GOT3 (cell line): ENCODE results near the gene GAB2.

Source experiments
- DNase-seq: peaks from one replicate; lab custom pipeline; 2025; ENCODE audit warnings: mixed read lengths; lab: John Stamatoyannopoulos, UW

Gene GAB2

DNA sequence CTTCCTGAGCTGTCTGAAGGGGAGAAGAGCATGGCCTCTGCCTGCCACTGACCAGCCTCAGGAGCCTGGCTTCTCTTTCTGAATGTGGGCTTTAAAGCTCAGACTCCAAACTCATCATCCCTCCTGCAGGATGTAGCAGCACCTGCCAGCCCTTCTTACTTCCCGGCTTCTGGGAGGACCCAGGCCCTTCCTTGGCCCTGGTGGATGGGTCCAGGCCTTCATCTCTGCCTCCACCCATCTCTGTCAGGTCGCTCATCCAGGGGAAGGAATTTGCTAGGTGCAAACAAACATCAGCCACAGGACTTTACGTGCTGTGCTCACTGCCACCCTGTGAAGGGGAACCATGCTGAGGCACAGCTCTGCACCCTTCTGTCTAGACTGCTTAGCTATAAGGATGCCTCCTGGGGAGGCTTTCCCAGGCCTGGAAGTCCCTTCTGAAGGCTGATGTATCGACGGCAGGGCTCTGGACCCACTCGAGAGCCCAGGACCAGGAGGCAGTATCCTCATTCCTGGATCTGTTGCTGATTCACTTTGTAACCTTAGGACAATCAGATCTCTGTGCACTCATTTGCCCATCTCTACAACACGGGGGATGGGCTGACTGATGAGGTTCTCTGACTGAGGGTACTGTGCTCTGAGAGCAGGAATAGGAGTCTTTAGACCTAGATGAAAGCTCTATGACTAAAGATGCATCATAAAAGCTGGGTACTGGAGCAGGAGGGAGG, 198.0 kb downstream of the GAB2 start:
- DNase-seq: no peak

DNA sequence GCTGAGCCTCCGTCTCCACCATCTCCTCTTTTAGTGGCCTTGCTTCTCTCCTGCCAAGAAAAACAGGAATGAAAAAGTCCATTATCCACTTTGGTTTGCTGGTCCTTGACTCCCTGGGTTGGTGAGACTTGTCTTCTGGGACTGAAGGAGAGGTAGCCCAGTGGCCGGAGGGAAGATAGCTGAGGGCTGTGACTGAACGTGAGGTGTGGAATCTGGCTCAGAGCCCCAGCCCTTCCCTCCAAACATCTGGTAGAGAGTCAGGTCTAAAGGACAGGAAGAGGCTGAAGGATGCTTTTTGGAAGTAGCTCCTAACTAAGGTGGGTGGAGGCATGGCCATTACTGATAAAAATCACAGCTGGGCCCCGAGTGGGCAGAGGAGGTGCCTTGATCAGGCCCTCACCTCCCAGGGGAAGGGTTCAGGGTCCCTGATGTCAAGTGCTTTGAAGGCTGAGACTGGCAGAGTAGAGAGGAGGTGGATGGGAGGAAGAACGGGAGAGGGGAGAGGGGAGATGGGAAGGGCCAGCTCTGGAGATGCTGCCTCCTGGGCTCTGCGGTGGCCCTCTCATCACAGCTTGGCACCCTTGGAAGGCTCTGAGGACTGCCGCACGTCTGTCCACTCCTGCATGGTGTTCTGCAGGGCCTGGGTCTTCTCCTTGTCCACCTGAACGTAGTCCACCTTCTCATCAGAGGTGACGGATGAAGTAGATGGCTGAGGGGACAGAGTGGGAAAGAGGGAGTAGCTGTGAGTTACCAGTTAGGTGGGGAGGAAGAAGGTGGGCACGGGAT, 198.7 kb downstream of the GAB2 start:
- DNase-seq: no peak

DNA sequence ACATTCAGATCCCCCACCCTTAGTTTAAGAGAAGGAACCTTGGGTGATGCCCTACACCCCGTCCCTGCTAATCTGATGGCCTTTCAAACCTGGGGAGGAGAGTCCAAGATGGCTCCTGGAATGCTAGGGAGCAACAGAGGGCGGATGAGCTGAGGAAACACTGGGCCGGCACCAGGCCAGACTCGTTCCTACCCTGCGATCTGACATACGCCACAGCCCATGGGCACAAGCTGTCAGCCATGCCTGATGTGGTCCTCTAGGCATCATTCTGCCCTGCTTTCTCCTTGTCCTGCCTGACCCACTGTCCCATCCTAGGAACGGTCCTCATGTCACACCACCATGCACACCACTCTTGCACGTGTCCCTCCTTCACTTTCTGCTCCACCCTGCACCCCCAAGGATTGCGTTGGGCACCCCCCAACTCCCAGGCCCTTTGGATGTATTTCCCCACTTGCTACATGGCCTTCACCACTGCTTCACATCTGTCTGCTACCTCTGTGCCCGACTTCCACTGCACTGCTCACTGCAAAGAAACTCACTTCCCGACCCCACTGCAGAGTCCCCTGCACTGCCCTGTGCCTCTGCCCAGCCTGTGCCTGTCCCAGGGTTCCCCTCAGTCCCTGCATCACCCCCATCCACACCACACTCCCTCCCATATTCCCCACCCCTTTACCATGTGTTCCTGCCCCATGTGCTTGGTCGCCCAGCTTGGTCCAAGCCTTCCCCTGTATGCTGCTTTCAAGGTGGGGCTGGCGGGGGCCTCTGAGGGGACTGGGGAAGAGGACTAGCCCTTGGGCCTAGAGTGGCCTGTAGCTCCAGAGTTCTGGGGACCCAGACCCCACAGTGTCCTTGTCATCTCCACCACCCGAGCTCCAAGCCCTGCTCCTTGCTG, 199.7 kb downstream of the GAB2 start:
- no peak for DNase-seq

DNA sequence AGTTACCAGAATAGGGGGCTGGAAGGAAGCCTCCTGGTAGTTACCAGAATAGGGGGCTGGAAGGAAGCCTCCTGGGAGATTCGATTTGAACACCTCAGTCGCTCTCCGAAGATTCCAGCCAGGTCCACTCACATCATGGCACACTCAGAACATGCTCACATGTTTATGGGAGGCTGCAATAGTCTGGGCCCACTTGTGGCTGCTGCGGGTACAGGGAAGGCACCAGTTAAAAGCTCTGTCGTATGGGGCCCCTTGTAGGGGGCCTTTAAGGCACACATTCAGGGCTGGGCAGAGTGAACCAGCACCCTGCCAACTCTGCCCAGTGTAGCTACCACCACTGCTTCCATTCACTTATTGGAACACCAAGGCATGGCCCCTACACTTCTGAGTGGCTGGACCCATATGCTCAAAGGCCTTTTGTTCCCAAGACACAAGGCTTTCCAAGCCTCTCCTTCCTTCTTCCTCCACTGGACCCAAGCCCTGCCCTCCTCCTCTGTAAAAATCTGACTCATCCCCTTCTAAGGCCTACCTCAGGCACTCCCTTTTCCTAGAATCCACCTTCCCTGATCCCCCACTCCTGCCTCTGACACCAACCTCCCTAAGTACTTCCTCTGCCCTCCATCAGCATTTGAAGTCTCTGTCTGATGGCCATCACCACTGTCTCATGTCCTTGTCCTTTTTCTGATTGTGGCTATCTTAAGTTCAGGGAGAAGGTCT, 200.9 kb downstream of the GAB2 start:
- DNase-seq: no peak

DNA sequence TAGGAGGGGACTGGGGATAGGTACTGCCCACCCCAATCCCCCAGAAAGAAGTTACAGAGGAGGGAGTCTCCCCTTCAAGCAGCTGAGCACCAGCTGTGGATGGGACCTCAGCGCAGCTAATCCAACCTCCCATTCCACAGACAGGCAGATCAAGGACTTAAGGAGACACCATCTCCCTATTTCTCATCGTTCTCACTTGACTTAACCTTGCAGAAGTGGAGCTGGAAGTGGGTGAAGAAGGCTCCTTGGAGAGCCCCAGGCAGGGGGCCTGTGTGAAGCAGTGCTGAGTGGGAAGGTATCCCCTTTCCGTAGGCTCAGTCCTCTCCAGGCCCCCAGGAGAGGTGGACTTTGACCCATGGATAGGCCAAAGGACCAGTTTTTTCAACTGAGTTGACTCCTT, 201.6 kb downstream of the GAB2 start:
- no peak for DNase-seq

DNA sequence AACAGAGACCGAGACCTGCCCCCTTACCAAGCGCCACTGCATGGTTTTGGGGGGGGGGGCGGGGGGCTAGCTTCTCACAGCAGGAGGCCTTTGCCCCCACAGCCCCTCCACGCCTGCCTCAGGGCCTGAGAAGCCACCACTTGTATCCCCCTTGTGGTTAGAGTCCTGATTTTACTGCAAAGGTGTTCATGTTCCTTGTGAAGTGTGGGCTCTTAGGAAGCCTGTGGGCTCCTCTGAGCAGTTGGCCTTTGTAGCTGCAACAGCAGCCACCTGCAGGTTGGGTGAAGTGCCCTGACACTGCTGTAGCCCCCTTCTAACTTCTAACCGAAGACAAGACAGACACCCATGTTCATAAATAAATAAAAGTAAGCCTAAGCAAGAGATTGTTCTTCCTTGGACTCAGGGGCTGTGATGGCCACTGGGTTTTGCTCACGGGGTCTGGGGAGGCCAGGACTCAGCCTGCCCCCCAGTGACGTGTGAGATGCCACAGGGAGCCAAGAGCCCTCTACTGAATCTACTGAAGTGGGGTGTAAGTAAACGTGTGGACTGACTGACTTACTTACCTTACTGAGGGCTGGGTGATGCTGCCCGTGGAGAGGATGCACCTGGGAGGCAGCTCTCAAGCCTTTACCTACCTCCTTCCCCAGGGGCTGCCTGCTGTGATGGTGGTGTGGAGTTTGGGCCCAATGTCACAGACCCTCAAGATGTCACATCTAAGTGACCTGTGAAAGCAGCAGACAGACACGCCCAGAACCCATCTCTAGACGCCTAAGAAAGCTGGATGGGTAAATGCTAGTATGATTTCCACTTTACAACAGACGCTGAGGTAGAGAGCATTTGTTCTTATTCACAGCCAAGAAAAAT, 203.1 kb downstream of the GAB2 start:
- no peak for DNase-seq

DNA sequence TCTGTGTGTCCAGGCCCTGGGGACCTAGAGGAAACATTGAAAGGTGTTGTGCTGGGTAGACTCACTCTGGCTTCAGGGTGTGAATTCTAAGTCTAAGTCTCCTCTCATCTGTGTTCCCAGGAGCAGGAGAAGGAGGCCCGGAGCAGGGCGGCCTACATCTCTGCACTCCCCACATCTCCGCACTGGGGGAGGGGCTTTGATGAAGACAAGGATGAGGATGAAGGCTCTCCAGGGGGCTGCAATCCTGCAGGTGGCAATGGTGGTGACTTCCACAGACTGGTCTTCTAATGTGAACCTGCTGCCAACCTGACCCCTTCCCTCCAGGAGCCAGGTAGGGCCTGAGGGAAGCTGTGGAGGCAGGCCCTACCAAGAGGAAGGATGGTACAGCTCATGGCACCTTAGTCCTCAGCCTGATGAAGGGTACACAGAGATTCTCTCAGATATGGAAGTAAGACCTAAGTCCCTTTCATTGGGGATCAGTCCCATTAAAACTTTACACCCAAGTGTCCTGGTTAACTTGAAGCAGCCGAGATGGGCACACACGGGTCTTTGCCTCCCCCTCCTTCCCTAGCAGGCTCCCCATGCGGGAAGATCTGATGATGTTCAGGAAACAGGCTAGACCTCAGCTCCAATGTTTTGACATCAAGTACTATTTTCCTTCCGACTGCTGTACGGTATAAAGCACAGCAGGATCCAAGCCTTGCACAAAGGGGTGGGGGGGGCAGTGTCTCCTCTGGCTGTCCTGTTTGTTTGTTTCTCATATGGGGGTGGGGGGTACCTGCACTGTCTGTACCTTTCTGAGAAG, 203.9 kb downstream of the GAB2 start:
- DNase-seq: no peak

DNA sequence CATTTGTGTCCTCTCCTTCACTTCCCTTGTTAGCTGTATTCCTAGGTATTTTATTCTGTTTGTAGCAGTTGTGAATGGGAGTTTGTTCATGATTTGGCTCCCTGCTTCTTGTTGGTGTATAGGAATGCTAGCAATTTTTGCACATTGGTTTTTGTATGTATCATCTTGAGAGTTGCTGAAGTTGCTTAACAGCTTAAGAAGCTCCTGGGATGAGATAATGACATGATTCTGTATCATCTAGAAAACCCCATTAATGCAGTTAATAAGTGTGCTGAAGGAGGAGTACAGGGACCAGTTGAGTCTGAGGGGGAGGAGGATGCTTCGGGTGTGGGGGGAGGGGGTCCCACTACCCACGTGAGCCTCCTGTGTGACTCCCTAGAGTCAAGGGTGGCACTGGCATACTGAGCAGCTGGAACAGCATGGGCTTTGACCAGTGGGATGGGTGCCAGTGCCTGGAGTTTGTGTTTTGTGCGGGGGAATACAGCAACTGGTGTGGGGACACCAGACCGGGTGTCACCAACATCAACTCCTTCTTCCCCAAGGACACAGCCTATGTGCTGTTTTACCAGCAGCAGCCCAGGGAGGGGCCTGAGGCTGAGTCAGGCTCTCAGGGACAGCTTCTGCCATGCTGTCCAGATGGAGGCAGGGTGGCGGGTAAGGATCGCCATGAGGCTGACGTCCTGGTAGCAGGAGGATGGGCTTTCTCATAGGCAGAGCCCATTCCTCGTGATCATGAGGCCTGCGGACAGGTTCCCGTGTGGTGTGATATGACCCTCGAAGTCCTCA, 204.8 kb downstream of the GAB2 start:
- DNase-seq: no peak

DNA sequence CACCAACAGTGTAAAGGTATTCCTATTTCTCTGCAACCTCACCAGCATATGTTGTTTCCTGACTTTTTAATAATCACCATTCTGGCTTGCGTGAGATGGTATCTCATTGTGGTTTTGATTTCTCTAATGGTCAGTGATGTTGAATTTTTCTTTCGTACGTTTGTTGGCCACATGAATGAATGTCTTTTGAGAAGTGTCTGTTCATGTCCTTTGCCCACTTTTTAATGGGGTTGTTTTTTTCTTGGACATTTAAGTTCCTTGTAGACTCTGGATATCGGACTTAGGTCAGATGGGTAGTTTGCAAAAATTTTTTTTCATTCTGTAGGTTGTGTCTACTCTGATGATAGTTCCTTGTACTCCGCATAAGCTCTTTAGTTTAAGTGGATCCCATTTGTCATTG, 206.1 kb downstream of the GAB2 start:
- no peak for DNase-seq

DNA sequence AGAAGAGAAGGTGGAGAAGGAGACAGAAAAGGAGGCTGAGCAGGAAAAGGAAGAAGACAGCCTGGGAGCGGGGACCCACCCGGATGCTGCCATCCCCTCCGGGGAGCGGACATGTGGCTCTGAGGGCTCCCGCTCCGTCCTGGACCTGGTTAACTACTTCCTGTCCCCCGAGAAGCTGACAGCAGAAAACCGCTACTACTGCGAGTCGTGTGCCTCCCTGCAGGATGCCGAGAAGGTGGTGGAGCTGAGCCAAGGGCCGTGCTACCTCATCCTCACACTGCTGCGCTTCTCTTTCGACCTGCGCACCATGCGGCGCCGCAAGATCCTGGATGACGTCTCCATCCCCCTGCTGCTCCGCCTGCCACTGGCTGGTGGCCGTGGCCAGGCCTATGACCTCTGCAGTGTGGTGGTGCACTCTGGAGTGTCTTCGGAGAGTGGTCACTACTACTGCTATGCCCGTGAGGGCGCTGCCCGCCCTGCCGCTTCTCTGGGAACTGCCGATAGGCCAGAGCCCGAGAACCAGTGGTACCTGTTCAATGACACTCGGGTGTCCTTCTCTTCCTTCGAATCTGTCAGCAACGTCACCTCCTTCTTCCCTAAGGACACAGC, 207.5 kb downstream of the GAB2 start:
- DNase-seq: no peak

DNA sequence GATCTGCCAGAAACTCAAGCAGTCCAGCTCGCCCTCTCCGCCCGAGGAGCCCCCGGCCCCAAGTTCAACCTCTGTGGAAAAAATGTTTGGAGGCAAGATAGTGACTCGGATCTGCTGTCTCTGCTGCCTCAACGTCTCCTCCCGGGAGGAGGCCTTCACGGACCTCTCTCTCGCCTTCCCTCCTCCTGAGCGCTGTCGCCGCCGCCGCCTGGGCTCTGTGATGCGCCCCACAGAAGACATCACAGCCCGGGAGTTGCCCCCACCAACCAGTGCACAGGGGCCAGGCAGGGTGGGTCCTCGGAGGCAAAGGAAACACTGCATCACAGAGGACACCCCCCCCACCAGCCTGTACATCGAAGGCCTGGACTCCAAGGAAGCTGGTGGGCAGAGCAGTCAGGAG, 208.1 kb downstream of the GAB2 start:
- no peak for DNase-seq

DNA sequence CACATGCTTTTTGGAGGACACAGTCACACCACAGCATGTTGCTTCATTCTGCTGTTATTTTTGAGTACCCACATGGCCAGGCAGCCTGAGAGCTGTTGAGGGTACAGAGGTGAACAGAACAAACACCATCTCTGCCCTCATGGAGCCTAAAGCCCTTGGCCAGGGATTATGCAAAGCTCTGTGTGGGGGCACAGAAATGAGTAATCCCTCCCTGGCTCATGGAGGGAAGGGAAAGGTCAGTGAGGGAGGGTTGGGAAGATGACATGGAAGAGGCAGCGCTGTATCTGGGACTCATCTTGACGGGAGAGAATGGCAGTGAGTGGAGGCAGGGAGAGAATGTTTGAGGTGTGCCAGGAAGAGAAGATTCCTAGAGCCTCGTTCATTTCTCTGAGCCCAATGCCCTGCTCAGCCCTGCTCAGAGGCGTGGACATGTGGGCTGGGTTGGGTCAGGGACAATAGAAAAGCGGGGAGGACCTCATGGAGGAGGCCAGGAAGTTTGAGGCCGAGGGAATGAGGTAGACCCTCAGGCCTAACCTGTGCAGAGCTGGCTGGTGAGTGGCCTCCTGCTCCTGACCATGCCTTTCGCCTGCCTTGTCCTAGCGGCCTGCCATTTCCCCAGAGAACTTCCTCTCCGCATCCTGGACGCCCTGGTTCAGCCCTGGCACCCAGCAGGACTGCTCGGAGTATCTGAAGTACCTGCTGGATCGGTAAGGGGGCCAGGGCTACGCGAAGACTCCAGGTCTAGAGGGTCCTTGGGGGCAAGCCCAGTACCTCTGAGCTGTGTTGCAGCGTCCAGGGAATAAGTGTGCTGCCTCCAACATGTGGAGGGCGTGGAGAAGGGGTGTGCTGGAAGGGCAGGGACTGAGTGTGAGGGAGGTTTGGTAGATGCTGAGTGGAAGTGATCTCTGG, 209.1 kb downstream of the GAB2 start:
- no peak for DNase-seq

DNA sequence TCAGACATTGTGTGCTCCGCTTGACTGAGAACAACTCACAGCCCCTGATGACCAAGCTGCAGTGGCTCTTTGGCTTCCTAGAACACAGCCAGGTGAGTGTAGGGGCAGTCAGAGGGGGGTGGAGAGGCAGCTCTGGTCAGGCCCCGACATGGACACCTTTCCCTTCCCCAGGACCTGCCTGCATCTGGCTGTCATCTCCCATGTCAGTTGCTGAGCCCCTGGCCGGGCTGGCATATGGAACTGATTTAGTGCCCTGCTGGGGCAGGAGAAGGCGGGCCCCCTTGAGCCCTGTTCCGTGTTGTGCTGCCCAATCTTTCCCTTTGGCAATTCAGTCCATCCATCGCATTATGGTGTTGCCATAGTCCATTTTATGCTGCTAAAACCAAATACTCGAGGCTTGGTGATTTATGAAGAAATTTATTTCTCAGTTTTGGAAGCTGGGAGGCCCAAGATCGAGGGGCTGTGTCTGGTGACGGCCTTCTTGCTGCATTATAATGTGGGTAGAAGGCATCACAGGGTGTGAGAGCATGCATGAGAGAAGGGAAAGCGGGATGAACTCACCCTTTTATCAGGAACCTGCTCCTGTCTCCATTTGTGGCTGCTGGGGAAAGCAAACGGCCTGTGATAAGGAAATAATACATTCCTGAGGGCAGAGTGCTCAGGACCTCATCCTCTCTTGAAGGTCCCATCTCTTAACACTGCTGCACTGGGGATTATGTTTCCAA, 209.9 kb downstream of the GAB2 start:
- no peak for DNase-seq

DNA sequence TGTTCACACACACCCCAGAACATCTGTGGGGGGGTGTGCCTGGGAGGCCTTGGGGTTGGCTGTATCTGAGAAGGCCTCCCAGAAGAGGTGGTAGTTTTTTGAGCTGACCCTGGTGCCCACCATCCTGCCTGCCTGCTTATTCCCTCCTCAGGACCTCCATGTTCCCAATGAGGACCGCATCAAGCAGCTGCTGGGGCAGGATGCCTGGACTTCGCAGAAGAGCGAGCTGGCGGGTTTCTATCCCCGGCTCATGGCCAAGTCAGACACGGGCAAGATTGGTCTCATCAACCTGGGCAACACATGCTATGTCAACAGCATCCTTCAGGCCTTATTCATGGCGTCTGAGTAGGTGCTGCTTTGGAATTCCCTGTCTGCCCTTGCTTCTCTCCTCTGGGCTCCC, 211.9 kb downstream of the GAB2 start:
- no peak for DNase-seq

DNA sequence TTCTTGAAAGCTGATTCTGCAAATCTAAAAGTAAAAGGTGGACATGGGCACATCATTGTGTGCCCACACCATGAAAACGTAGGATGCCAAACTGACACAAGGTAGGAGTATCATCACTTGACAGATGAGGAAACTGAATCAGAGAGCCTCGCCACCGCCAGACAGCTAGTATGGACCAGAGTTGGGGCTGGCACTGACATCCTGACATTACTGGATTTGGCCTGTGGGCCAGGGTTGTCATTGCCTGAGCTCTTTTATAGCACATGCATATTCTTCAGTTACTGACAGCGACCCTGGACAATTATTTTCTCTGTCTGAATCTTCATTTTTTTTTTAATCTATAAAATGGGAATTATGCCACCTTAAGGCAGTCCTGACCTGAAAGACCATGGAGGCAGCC, 212.4 kb downstream of the GAB2 start:
- no peak for DNase-seq

DNA sequence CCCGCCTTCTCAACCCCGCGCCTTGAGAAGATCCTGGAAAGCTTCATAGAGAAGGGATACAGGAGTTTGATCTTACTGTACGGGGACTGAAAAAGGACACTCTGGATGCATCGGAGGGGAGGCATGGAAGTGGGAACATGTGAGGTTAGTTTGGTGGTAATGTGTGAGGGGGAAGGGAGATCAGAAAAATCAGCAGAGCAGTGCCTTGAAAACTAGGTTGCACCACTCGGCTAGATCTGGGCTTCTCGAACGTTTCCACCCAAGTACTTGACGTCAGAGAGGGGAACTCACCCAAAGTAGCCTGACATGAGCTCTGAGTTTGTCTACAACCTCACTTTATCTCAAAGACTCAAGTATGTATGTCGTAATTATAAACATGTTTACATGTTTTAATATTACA, 214.4 kb downstream of the GAB2 start:
- no peak for DNase-seq

DNA sequence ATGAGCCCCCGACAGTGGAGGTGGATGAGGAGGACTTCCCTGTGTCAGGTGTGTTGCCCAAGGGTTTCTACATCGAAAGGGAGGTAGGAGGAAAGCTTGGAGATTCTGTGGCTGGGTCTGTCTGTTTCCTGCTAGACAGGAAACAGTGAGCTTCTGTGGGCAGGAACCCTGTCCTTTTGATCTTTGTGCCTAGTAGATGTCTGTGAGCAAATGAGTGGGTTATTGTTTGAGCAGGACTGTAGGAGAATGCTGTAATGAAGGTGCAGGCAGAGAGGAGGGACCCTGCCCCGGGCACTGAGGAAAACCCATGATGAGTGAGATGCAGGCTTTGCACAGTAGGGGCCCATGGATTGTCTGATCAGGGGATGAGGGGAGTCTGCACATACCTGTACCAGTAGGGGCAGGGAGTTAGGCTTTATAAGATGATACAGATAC, 214.9 kb downstream of the GAB2 start:
- no peak for DNase-seq
